Measurements from ENCODE around the gene URGCP. TPM values are rescaled to one million over a fixed set of nuclear protein-coding genes. Genes with fewer than 3 reads are reported as not detected.

The URGCP gene
- total RNA-seq, result 10 to 100 TPM; 63.3 to 75.7 TPM
- long read RNA-seq, full-length matches to known transcripts, result 69 of 109 reads
- long read RNA-seq, partial matches to known transcripts, result 0 of 109 reads
- long read RNA-seq, other reads (novel, unspliced or antisense), result 40 of 109 reads

DNA sequence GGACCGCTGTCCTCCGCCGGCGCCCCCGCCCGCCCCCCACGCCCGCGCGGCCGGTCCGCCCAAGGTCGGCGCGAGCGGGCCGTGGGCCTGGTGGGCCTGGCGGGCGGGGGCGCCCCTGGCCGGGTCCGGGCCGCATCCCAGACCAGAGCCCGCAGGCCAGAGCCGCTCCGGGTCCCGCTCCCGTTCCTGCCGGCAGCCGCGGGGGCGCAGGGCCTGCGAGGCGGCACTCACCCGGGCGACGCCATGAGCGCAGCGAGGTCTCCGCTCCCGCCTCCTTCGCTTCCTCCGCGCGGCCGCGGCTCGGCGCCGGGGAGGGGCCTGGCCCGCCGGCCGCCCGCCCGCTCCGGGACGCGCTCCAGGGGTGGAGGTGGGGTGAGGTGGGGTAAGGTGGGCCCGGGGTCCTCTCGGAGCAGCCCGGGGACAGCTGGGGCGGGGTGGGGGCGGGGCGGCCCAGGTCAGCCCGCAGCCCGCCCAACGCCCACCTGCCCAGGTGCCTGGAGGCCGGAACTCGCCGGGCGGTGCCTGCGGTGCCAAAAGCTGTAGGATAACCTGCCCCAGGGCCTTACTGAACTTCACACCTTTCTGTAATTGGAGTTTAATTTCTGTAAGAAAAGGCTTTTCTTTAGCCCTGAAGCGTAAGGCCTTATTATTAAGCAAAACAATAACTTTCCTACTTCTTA, at the start of gene URGCP:
TSS of gene URGCP (minus strand) at position 266 of the 680 bp plus-strand sequence. CDS start at position 245, 21 bp downstream.
- peak; percentile 65 for ATAC-seq
- intact Hi-C loops (cut with DNase I, micrococcal nuclease), result no loop called here
- DNase-seq, result peak; percentile 35 to 72

GRCh38 chr7:43956027-43956426, 49.6 kb upstream of the URGCP start:
- intact Hi-C loops (cut with DNase I, micrococcal nuclease), result no loop called here
- DNase-seq, result no peak
- ATAC-seq, result no peak

GRCh38 chr7:43954524-43955228, 48.3 kb upstream of the URGCP start:
- intact Hi-C loops (cut with DNase I, micrococcal nuclease), result no loop called here
- DNase-seq (peak in 1 of 2 donors; percentile 37), ATAC-seq (peak; percentile 94)

DNA sequence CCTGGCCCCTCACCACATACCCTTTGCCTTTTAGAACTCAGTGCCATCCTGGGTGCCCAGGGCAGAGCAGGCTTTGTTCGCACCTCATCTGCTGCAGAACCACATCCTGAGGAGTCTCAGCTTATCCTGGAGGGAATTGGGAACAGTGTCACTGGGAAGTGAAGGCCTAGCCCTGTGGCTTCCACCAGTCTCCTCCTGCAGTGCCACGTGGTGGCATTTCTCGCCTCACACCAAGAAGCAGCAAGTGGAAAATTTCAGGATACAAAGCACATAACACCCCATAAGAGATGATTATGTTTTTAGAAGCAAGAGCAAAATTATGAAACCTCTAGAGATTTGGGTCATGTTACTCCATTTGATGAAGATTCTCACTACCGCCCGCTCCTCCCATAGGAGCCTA, 46.7 kb upstream of the URGCP start:
- intact Hi-C loops (cut with DNase I, micrococcal nuclease), result no loop called here
- DNase-seq (no peak), ATAC-seq (no peak)

- ATAC-seq (no peak), DNase-seq (no peak)
- intact Hi-C loops (cut with DNase I, micrococcal nuclease), result no loop called here
Observed at GRCh38 chr7:43952028-43952427, 45.6 kb upstream of the URGCP start.

DNA sequence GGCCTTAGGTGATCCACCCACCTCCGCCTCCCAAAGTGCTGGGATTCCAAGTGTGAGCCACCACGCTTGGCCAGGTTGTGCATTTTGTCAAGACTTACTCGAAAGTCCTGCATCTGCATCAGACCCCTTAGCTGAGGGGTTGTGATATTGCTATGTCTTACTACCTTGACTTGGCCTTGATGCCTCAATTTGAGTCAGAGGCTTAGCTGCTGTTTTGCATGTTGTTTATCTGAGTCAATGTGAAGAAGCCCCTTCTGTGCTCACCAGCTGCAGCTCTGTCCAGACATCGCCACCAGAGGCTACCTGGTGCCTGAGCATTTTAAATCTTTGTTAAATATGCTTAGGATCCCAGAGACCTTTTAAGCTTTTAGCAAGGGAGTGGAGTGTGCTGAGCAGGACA, 37.9 kb upstream of the URGCP start:
- no peak for ATAC-seq

DNA sequence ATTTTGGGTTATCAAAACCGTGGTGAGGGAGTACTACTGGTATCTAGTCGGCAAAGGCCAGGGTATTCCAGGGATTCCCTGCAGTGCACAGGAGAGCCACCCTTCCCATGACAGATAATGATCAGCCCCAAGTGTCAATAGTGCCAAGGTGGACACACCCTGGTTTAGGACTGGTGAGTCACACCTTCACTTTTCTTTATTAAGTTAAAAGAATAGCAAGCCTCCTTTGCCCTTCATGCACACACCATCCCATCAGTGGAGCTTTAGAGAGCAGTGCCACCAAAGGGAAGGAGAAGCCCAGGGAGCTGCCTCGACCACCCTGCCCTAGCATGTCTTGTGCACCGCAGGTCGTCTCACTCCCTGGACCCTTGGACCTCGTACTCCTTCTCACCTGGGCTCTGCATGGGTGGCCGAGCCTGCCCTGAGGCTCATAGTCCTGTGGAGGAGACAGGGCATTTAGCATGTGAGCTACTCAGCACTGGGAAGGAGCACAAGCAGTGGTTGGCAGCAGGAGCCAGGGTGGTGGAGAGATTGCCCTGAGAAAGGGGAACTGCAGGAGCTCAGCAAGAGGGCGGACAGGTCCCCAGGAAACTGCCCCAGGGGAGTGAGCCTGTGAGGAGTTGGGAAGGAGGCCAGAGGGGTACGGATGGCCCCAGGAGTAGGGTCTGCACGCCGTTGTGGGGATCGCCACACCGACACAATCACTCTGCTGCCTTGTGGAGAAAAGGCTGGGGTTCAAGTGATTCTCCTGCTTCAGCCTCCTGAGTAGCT, 37.2 kb upstream of the URGCP start:
- ATAC-seq (peak; percentile 96), DNase-seq (peak; percentile 26 to 37)
- intact Hi-C loops (cut with DNase I, micrococcal nuclease), result no loop called here

More for the DNA sequence above, 37.9 kb upstream of the URGCP start:
- intact Hi-C loops (cut with DNase I, micrococcal nuclease), result no loop called here
- no peak for DNase-seq

- peak in 1 of 2 donors; percentile 18 for DNase-seq
- peak; percentile 68 for ATAC-seq
Observed at GRCh38 chr7:43942997-43943396, 36.6 kb upstream of the URGCP start.

GRCh38 chr7:43942250-43942649, 35.9 kb upstream of the URGCP start:
- DNase-seq (no peak), ATAC-seq (no peak)
- intact Hi-C loops (cut with DNase I, micrococcal nuclease), result no loop called here

More at GRCh38 chr7:43942997-43943396, 36.6 kb upstream of the URGCP start:
- intact Hi-C loops (cut with DNase I, micrococcal nuclease), result no loop called here

GRCh38 chr7:43938892-43939482, 32.6 kb upstream of the URGCP start:
- intact Hi-C loops (cut with DNase I, micrococcal nuclease), result no loop called here
- DNase-seq (no peak), ATAC-seq (no peak)

DNA sequence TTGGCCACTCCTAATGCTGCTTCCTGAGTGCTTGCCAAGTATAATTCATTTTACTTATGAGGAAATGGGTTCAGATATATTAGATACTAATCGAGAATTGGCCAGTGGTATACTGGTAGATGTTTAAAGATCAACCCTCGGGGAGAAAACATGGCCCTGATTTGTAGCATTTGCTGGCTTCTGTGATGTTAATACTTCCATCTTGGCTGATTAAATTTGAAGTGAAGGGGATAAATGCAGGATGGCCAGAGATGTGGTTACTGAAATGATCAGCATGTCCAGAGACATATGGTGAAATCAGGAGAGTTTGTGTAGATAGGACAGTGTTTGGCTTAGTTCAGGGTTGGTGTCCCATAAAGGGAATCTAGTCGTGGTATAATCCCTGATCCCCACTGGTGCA, 31.0 kb upstream of the URGCP start:
- intact Hi-C loops (cut with DNase I, micrococcal nuclease), result no loop called here
- no peak for DNase-seq

GRCh38 chr7:43933902-43934560, 27.6 kb upstream of the URGCP start:
- ATAC-seq (no peak), DNase-seq (no peak)
- intact Hi-C loops (cut with DNase I, micrococcal nuclease), result no loop called here

More for the DNA sequence above, 31.0 kb upstream of the URGCP start:
- no peak for ATAC-seq

DNA sequence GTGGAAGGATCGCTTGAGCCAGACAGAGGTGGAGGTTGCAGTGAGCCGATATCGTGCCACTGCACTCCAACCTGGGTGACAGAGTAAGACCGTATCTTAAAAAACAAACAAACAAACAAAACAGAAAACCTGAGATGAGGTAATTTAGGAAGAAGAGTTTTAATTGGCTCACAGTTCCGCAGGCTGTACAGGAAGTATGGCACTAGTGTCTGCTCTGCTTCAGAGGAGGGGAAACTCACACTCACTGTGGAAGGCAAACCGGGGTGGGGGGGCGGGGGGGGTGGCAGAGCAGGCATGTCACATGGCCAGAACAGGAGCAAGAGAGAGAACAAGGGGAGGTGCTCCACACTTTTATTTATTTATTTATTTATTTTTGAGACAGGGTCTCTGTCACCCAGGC, 24.9 kb upstream of the URGCP start:
- ATAC-seq (no peak), DNase-seq (no peak)
- intact Hi-C loops (cut with DNase I, micrococcal nuclease), result no loop called here

DNA sequence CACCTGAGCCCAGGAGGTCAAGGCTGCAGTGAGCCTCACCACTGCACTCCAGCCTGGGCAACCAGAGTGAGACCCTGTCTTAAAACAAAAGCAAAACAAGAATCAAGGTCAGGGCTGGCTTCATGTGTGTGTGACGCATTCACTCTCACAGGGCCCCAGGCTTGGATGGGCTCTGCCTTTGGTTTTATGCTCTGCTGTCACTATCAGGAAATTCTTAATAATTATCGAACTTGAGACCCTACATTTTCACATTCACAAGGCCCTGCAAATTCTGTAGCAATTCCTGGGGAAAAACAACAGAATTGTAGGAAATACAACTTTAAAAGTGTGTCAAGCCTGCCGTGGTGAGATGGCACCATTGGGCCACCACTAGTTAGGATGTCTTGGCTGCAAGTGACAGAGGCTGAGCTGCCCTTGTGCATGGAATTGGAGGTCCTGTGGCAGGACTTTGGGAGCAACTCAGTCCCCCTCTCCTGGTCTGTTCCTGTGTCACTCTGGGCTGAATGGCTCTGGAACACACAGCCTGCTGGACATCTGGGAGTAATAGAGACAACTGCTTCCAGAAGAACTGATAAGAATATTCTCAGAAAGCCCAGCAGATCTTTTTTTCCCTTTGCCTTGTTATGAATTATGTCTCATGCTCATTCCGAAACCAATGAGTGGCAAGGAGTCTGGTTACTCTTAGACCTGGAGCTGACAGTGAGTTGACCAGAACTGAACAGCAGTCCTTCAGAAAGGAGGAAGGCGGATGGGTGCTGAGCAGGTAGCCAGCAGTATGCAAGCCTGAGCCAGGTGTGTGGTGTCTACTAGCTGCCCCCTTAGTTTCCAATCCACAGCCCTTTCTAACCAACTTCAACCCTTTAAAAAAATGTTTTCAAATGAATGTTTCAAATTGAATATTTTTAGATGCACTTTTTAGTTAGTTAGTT, 23.4 kb upstream of the URGCP start:
- no peak for ATAC-seq
- intact Hi-C loops (cut with DNase I, micrococcal nuclease), result no loop called here
- DNase-seq, result no peak

GRCh38 chr7:43927810-43928209, 21.4 kb upstream of the URGCP start:
- DNase-seq, result no peak
- intact Hi-C loops (cut with DNase I, micrococcal nuclease), result no loop called here
- ATAC-seq, result no peak

DNA sequence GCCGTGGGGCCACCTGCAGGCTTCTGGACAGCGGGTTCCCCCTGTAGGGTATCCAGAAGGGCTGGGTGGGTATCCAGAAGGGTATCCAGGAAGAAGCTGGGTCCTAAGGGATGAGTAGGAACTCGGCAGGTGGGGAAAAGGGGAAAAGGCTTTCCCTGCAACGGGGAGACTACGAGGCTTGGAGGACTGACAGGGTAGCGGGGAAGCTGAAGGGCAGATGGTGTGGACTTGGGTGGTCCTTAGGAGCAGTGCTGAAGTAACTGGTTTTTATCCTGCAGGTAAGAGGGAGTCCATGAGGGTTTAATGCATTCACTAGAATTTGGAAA, 20.4 kb upstream of the URGCP start:
- DNase-seq (no peak), ATAC-seq (peak; percentile 22)
- intact Hi-C loops (cut with DNase I, micrococcal nuclease), result no loop called here

GRCh38 chr7:43925984-43926797, 19.8 kb upstream of the URGCP start, which contains the start of gene UBE2D4:
Gene UBE2D4 (plus strand): TSS chr7:43926436. CDS start chr7:43926533, 97 bp downstream.
- intact Hi-C loops (cut with DNase I, micrococcal nuclease), result no loop called here
- DNase-seq (peak; percentile 90 to 95), ATAC-seq (peak; percentile 95)

All from left colon (tissue), 2 donors.